ENCODE results near the gene CNTNAP2.

DNA sequence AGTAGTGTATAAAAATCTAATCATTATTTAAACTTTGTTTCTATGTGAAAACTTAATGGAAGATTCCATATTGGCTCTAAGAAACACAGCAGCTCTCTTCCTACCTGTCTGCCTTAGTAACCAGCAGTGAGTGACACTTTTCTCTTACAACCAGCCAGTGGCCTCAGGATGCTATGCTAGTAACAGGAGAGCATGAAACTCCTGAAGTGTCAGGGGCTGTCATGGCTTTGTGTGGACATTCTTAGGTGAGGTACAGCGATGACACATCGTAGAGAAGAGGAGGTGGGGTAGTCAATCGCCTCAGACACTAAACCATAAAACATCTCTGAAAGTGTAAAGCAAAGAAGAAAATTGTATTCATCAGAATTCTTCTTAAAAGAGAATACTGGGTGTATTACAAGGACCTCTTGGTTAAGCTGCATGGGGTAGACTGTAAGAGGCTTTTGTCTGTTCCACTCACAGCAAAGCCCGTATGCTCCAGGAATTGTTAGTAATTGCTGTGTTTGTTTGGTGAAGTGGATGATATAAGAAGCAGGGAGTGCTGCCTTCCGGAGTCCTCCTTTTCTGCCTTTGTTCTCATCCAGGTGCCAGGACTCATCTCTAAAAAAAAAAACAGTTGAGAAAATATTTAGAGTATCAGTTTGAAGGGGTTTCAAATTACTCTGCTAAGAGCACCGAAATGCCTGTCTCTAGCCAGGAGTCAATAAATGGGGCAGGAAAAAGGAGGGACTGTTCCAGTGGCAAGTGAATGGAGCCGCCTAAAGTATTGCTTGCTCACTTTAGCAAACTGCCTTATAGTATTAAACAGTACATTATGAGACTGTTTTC, 518.8 kb downstream of the CNTNAP2 start:
- TF ChIP-seq MYNN (tag by site-specific recombination; IDR thresholded peaks at IDR 0.05; ENCODE audit: borderline replicate concordance): no peak
- TF ChIP-seq, protein P1, sequence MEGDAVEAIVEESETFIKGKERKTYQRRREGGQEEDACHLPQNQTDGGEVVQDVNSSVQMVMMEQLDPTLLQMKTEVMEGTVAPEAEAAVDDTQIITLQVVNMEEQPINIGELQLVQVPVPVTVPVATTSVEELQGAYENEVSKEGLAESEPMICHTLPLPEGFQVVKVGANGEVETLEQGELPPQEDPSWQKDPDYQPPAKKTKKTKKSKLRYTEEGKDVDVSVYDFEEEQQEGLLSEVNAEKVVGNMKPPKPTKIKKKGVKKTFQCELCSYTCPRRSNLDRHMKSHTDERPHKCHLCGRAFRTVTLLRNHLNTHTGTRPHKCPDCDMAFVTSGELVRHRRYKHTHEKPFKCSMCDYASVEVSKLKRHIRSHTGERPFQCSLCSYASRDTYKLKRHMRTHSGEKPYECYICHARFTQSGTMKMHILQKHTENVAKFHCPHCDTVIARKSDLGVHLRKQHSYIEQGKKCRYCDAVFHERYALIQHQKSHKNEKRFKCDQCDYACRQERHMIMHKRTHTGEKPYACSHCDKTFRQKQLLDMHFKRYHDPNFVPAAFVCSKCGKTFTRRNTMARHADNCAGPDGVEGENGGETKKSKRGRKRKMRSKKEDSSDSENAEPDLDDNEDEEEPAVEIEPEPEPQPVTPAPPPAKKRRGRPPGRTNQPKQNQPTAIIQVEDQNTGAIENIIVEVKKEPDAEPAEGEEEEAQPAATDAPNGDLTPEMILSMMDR (tag by site-specific recombination; IDR thresholded peaks at IDR 0.05): no peak
- no peak for TF ChIP-seq ZNF416 (tag by site-specific recombination; IDR thresholded peaks at IDR 0.05)
- TF ChIP-seq ZFP37 (tag by site-specific recombination; IDR thresholded peaks at IDR 0.05): no peak
